ENCODE measurements around the gene PDSS1. TPM values are rescaled to one million over a fixed set of nuclear protein-coding genes. Genes with fewer than 3 reads are reported as not detected.

Gene PDSS1
- total and polyA plus RNA-seq, 2 experiments from 2014 or later = 3.7 to 10.5 TPM

DNA sequence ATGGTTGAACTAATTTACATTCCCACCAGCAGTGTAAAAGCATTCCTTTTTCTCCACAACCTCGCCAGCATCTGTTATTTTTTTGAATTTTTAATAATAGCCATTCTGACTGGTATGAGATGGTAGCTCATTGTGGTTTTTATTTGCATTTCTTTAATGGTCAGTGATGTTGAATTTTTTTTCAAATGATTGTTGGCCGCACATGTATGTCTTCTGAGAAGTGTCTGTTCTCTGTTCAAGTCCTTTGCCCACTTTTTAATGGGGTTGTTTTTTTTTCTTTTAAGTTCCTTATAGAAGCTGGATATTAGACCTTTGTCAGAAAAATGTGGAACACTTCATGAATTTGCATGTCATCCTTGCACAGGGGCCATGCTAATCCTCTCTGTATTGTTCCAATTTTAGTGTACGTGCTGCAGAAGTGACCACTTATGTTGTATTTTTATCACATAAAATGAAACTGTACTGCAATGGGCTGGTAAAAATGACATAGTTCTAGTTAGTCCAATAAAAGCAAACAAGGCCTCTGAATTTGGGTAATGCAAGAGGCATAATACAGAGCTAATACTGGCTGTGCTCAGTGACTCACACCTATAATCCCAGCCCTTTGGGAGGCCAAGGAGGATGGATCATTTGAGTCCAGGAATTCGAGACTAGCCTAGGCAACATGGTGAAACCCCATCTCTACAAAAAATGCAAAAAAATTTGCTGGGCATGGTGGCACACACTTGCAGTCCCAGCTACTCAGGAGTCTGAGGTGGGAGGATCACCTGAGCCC lies 92.9 kb downstream of the PDSS1 start:
- DNase-seq (ENCODE audit: low read depth in 1 of 2, low spot score in 1 of 2) = no peak
- H3K9me3 ChIP-seq (ENCODE audit: low read depth) = no peaks in the 10 kb centered on the region
- H3K4me1 ChIP-seq (ENCODE audit: low read depth) = no peaks in the 10 kb centered on the region
- H3K27ac ChIP-seq = no peak overlapping the region
- no peak for TF ChIP-seq CTCF (IDR thresholded peaks at IDR 0.05; ENCODE audit: low read depth, low read length)
- H3K4me3 ChIP-seq = no peak overlapping the region
- no peaks in the 10 kb centered on the region for H3K27me3 ChIP-seq
- no peaks in the 10 kb centered on the region for H3K36me3 ChIP-seq

- Histone ChIP-seq H3K4me1 (ENCODE audit: low read depth) (no peaks in the 10 kb centered on the region), H3K4me3 (no peak overlapping the region), H3K36me3 (no peaks in the 10 kb centered on the region), H3K27ac (no peak overlapping the region), H3K27me3 (no peaks in the 10 kb centered on the region), H3K9me3 (ENCODE audit: low read depth) (no peaks in the 10 kb centered on the region)
- TF ChIP-seq CTCF (IDR thresholded peaks at IDR 0.05; ENCODE audit: low read depth, low read length) = no peak
- DNase-seq (ENCODE audit: low read depth in 1 of 2, low spot score in 1 of 2) = no peak
Measured at GRCh38 chr10:26792758-26793495, 95.4 kb downstream of the PDSS1 start.

Other genes with a start within 250 kb of the PDSS1 start
- gene ABI1, start 163.3 kb downstream of the PDSS1 start, total RNA-seq = 38.0 and 38.7 TPM in 2 replicates
- 36.8 and 56.4 TPM in 2 replicates for gene ABI1, start 163.3 kb downstream of the PDSS1 start, polyA plus RNA-seq

All from cardiac muscle cell (in vitro differentiated cells and primary cell).